ENCODE measurements around the gene RCE1.
A peak's percentile ranks its signal among the peaks of the same experiment; 100 is the strongest.

The RCE1 gene

GRCh38 chr11:66879000-66879399 is 35.8 kb downstream of the RCE1 start:
- no peak for DNase-seq
- Mint-ChIP-seq H3K36me3 (no peaks in the 10 kb centered on the region), H3K27me3 (peaks cover 8% of the 10 kb centered on the region), H3K4me1 (peaks cover 15% of the 10 kb centered on the region), H3K27ac (no peak overlapping the region), H3K9me3 (no peaks in the 10 kb centered on the region), H3K4me3 (no peak overlapping the region)
- CTCF ChIA-PET, result interaction anchor here (1.3 kb wide), 2 partner anchors 38 to 184 kb away, joined by 3 read pairs; no protein-coding TSS in a partner anchor

DNA sequence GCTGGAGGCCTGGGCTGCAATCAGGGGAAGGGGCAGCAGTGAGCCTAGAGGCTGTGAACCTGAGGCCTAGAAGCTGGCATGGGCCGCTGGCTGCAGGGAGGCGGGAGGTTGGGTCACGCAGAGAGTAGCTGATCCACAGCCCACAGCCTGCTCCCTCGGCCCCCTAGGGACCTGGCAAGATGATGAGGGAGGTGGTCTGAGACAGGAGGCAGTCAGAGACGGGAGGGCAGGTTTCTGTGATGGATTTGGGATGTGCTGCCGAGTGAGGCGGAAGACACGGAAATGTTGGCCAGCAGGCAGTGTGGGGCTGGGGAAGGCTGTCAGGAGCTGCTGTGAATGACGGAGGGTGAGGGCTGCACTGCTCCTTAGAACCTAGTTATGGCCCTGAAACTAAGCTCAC is 36.3 kb downstream of the RCE1 start:
- H3K9me3 Mint-ChIP-seq, result no peaks in the 10 kb centered on the region
- DNase-seq, result no peak
- CTCF ChIA-PET, result interaction anchor here (1.3 to 2.8 kb wide), 2 partner anchors 37 to 184 kb away, joined by 3 to 9 read pairs; no protein-coding TSS in a partner anchor
- no peaks in the 10 kb centered on the region for H3K36me3 Mint-ChIP-seq
- no peak overlapping the region for H3K4me3 Mint-ChIP-seq
- peaks cover 8% of the 10 kb centered on the region for H3K27me3 Mint-ChIP-seq
- peaks cover 15% of the 10 kb centered on the region for H3K4me1 Mint-ChIP-seq
- H3K27ac Mint-ChIP-seq, result peak overlapping the region; percentile 5

DNA sequence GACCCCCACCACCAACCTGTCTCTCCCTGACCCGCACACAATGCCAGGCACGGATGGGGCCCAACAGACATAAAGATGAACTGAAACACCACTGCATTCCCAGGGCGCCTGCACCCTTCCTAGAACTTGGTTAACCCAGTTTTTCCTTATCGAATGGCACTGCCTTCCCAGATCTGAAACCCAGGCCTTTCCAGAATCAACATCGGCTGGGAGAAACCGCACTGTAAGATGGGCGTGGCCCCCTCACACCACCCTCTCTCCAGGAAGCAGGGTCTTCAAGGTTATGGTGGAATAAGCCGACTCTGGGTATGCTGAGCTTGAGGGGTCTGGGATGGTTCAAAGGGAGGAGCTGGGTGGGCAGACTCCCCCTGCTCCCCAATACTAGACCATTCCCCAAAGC is 36.8 kb downstream of the RCE1 start:
- no peak overlapping the region for H3K27ac Mint-ChIP-seq
- CTCF ChIA-PET, result interaction anchor here (1.3 to 2.8 kb wide), 4 partner anchors 37 to 194 kb away, joined by 3 to 9 read pairs (median 4); no protein-coding TSS in a partner anchor
- H3K4me3 Mint-ChIP-seq, result no peak overlapping the region

GRCh38 chr11:66880496-66881450 is 37.5 kb downstream of the RCE1 start:
- CTCF ChIA-PET, result interaction anchor here (0.9 to 2.8 kb wide), 8 partner anchors 8 to 195 kb away, joined by 3 to 9 read pairs (median 4); no protein-coding TSS in a partner anchor
- DNase-seq, result peak; percentile 31

More for the DNA sequence above, 36.8 kb downstream of the RCE1 start:
- Mint-ChIP-seq H3K9me3 (no peaks in the 10 kb centered on the region), H3K4me1 (peaks cover 15% of the 10 kb centered on the region), H3K27me3 (peaks cover 4% of the 10 kb centered on the region), H3K36me3 (no peaks in the 10 kb centered on the region)
- no peak for DNase-seq

DNA sequence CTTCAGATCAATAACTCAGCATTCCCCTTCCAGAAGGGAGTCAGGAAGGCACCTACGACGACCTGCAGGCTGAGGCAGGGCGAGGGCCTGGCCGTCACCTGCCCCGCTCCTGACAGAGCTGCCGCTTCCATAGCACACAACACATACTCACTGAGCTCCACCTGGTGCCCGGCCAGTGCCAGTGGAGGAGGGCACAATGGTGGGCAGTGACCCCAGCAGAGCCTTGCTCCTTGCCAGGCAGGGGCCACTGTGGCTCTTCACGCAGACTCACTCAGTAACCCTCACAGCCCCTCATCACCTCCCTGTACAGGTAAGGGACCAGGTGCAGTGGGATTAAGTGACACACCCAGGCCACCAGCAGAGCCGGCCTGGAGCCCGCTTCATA is 38.2 kb downstream of the RCE1 start:
- DNase-seq, result no peak
- no peak overlapping the region for H3K27ac Mint-ChIP-seq
- CTCF ChIA-PET, result interaction anchor here (0.9 to 2.8 kb wide), 9 partner anchors 9 to 196 kb away, joined by 3 to 9 read pairs (median 4); no protein-coding TSS in a partner anchor
- peaks cover 15% of the 10 kb centered on the region for H3K4me1 Mint-ChIP-seq
- H3K9me3 Mint-ChIP-seq, result no peaks in the 10 kb centered on the region
- no peaks in the 10 kb centered on the region for H3K27me3 Mint-ChIP-seq
- no peaks in the 10 kb centered on the region for H3K36me3 Mint-ChIP-seq
- no peak overlapping the region for H3K4me3 Mint-ChIP-seq

More at GRCh38 chr11:66880496-66881450, 37.5 kb downstream of the RCE1 start:
- Mint-ChIP-seq H3K4me1 (peaks cover 15% of the 10 kb centered on the region), H3K27ac (no peak overlapping the region), H3K4me3 (no peak overlapping the region), H3K27me3 (no peaks in the 10 kb centered on the region), H3K36me3 (no peaks in the 10 kb centered on the region), H3K9me3 (no peaks in the 10 kb centered on the region)

DNA sequence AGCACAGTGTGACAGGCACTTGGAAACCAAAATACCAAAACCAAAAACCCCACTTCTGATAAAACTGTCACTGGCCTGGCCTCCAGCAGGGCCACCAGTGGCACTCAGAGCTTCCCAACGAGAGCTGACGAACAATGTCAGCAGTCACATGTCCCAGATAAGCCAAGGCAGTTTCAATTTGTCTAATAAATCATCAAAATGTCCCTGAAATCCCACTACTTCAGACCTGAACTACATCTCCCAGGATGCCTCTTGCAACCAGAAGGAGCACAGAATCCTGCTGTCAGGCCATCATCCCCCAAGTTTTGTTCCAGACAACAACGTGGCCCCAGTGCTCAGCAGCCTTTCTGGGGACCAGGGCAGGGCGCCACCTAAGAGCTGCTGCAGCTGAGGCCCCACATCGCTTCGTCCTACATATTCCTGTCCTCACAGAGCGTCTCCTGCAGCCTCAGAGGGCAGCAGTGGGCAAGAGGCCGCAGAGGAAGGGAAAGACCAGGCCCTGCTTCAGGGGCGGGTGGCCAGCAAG is 38.7 kb downstream of the RCE1 start:
- Mint-ChIP-seq H3K9me3 (no peaks in the 10 kb centered on the region), H3K4me1 (peaks cover 15% of the 10 kb centered on the region), H3K36me3 (no peaks in the 10 kb centered on the region), H3K4me3 (no peak overlapping the region), H3K27ac (no peak overlapping the region), H3K27me3 (no peaks in the 10 kb centered on the region)
- no peak for DNase-seq
- CTCF ChIA-PET, result interaction anchor here (0.7 to 2.8 kb wide), 8 partner anchors 9 to 189 kb away, joined by 3 to 9 read pairs (median 4); no protein-coding TSS in a partner anchor

DNA sequence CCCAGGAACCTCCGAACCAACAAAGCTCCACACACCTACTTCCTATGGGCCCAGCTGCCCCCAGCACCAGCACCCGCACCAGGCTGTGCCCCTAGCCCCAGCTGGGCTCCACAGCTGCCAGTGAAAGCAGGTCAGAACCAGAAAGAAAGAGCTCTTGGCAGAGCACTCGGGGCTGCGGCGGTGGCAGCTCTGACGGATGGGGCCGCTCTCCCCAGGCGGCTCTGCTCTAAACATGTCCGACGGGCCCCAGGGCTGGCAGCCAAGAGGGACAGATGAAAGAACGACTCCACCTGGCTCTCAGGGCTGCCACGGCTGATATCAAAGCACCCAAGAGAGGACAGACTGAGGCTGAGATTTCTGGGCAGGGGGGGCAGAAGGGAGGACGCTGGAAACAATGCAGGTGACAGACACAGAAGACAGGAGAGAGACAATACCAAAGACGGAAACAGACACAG is 39.3 kb downstream of the RCE1 start:
- Mint-ChIP-seq H3K36me3 (no peaks in the 10 kb centered on the region), H3K4me1 (peaks cover 15% of the 10 kb centered on the region), H3K27ac (no peak overlapping the region), H3K27me3 (no peaks in the 10 kb centered on the region), H3K4me3 (no peak overlapping the region), H3K9me3 (no peaks in the 10 kb centered on the region)
- DNase-seq, result no peak
- CTCF ChIA-PET, result interaction anchor here (0.7 to 1.6 kb wide), 6 partner anchors 10 to 186 kb away, joined by 3 to 9 read pairs (median 3); no protein-coding TSS in a partner anchor

GRCh38 chr11:66883016-66883965 is 40.0 kb downstream of the RCE1 start:
- Mint-ChIP-seq H3K4me1 (peaks cover 15% of the 10 kb centered on the region), H3K27ac (no peak overlapping the region), H3K27me3 (no peaks in the 10 kb centered on the region), H3K4me3 (no peak overlapping the region), H3K9me3 (no peaks in the 10 kb centered on the region), H3K36me3 (no peaks in the 10 kb centered on the region)
- CTCF ChIA-PET, result interaction anchor here (0.7 to 1.6 kb wide), 8 partner anchors 11 to 191 kb away, joined by 3 to 9 read pairs (median 3); no protein-coding TSS in a partner anchor
- peak; percentile 79 for DNase-seq

DNA sequence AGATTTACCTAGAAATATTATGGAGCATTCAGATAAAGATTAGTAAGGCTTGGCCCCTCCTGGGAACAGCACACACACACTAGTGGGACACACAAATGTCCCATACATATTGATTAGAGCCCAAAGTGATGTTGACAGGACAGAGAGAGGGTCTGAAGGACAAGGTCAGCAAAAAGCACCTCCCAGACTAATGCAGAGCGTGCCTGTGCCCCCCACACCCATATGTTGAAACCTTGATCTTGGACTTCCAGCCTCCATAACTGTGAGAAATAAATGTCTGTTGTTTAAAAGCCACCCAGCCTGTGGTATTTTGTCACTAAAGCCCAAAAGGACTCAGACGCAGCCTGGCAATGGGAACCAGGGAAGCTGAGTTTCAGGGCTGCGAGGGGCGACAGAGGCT is 41.2 kb downstream of the RCE1 start:
- no peaks in the 10 kb centered on the region for H3K9me3 Mint-ChIP-seq
- H3K27ac Mint-ChIP-seq, result no peak overlapping the region
- H3K4me1 Mint-ChIP-seq, result peaks cover 15% of the 10 kb centered on the region
- no peaks in the 10 kb centered on the region for H3K27me3 Mint-ChIP-seq
- DNase-seq, result no peak
- H3K4me3 Mint-ChIP-seq, result no peak overlapping the region
- H3K36me3 Mint-ChIP-seq, result no peaks in the 10 kb centered on the region
- CTCF ChIA-PET, result interaction anchor here (0.8 to 1.6 kb wide), 5 partner anchors 42 to 192 kb away, joined by 3 to 9 read pairs (median 4); partner anchors contain the start of gene C11orf86

GRCh38 chr11:66885469-66885868 is 42.2 kb downstream of the RCE1 start:
- Mint-ChIP-seq H3K4me1 (peaks cover 7% of the 10 kb centered on the region), H3K27ac (no peak overlapping the region), H3K9me3 (no peaks in the 10 kb centered on the region), H3K27me3 (no peaks in the 10 kb centered on the region), H3K36me3 (no peaks in the 10 kb centered on the region), H3K4me3 (no peak overlapping the region)
- CTCF ChIA-PET, result interaction anchor here (1.2 to 1.4 kb wide), 2 partner anchors 43 to 190 kb away, joined by 3 to 4 read pairs; no protein-coding TSS in a partner anchor
- no peak for DNase-seq

DNA sequence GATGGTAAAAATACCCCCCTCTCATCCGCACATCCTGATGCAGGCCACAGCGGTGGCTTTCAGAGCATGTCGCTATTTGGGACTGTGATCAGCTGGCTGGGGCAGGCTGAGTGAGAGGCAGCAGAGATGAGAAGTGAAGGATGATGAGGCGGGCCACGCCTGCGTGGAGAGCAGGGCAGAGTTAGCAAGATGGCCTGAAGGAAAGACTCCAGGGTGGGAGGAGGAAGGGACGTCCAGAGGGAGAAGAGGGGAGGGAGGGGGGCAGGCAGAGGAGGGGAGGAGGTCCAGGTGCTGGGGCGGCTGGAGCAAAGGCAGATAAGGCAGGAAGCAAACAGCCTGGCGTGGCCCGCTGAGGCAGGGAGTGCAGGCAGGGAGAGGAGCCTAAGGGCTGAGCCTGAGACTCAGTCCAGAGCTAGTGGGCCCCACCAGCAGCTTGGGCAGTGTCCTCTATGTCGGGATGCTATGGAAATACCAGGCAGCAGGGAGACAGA is 42.8 kb downstream of the RCE1 start:
- H3K27me3 Mint-ChIP-seq, result no peaks in the 10 kb centered on the region
- CTCF ChIA-PET, result interaction anchor here (1.2 to 1.4 kb wide), 2 partner anchors 44 to 191 kb away, joined by 3 to 4 read pairs; no protein-coding TSS in a partner anchor

DNA sequence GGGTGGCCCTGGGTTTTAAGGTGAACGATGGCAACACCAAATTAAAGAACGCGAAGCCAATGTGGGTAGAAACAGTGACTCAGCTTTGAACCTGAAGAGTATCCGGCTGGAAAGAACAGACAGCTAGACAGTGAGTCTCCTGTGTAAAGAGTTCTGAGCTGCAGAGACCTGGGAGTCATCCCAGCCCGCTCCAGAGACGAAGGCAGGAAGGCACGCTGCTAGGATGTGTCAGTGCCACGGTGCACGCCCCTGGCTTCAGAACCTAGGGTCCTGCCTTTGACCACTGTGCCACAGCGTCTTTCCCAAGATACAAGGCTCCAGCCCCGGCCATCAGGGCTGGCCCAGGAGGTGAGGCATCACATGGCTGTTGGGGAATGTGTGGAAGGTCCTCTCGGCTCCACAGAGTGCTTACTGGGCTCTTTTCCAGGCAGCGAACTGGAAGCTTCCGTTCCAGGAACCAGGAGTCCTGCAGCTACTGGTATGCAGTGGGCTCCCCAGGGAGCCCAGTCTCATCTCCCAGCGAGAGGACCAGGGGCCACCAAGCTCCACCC is 43.5 kb downstream of the RCE1 start:
- H3K4me3 Mint-ChIP-seq, result no peak overlapping the region
- no peak for DNase-seq
- H3K27me3 Mint-ChIP-seq, result no peaks in the 10 kb centered on the region
- no peaks in the 10 kb centered on the region for H3K36me3 Mint-ChIP-seq
- CTCF ChIA-PET, result interaction anchor here (1.2 kb wide), 1 partner anchor 192 kb away, joined by 4 read pairs; no protein-coding TSS in a partner anchor
- H3K4me1 Mint-ChIP-seq, result no peaks in the 10 kb centered on the region
- no peaks in the 10 kb centered on the region for H3K9me3 Mint-ChIP-seq
- no peak overlapping the region for H3K27ac Mint-ChIP-seq

More for the DNA sequence above, 42.8 kb downstream of the RCE1 start:
- Mint-ChIP-seq H3K36me3 (no peaks in the 10 kb centered on the region), H3K27ac (no peak overlapping the region), H3K4me3 (no peak overlapping the region), H3K4me1 (peaks cover 1% of the 10 kb centered on the region), H3K9me3 (no peaks in the 10 kb centered on the region)
- DNase-seq, result no peak

GRCh38 chr11:66887526-66887925 is 44.3 kb downstream of the RCE1 start:
- Mint-ChIP-seq H3K27ac (no peak overlapping the region), H3K4me1 (peaks cover 2% of the 10 kb centered on the region), H3K9me3 (no peaks in the 10 kb centered on the region), H3K36me3 (no peaks in the 10 kb centered on the region), H3K27me3 (no peaks in the 10 kb centered on the region), H3K4me3 (no peak overlapping the region)
- no peak for DNase-seq
- CTCF ChIA-PET, result no interaction called here
